Endothelial cell of umbilical vein (primary cell): ENCODE data around the gene RYR2.

Experiments
- CTCF ChIP-seq, 2 donors: IDR thresholded peaks; 1 replicate in 1 of 2; 2 replicates in 1 of 2; pipeline ENCODE4 v1.5.1; 2011; ENCODE audit warnings: low read length in 2 of 2, mild to moderate bottlenecking in 2 of 2, moderate library complexity in 2 of 2, control low read depth in 1 of 2, inconsistent platforms in 1 of 2, low read depth in 1 of 2; ENCODE audit not compliant: insufficient read depth in 1 of 2; ENCODE audit errors: extremely low read depth in 1 of 2
- EZH2 ChIP-seq: IDR thresholded peaks from 2 replicates; pipeline ENCODE4 v1.6.1; 2012; ENCODE audit warnings: borderline replicate concordance, low read depth, mild to moderate bottlenecking, moderate library complexity, low read length, inconsistent platforms; ENCODE audit not compliant: severe bottlenecking

GRCh38 chr1:237025358-237026074 is 16.5 kb upstream of the RYR2 start:
- TF ChIP-seq EZH2 (no peak), CTCF (IDR thresholded peaks at IDR 0.05; ENCODE audit: extremely low read depth in 1 of 2, insufficient read depth in 1 of 2, low read depth in 1 of 2, low read length in 2 of 2) (no peak)
